Activated CD8-positive, alpha-beta memory T cell treated with anti-CD3 and anti-CD28 coated beads for 48 hours (primary cell): ENCODE results near the gene NUP107.
"Not testable (repeated sequence)": the region's sequence is repeated elsewhere in the genome, so short reads cannot be mapped to it uniquely, and the experiment has no call there.

Experiments used
- DNase-seq, 3 experiments: peaks; one replicate each; pipeline ENCODE4 v3.0.0-alpha.2; 2020; ENCODE audit warnings: low read depth in 2 of 3, low spot score in 2 of 3

NUP107 gene

DNA sequence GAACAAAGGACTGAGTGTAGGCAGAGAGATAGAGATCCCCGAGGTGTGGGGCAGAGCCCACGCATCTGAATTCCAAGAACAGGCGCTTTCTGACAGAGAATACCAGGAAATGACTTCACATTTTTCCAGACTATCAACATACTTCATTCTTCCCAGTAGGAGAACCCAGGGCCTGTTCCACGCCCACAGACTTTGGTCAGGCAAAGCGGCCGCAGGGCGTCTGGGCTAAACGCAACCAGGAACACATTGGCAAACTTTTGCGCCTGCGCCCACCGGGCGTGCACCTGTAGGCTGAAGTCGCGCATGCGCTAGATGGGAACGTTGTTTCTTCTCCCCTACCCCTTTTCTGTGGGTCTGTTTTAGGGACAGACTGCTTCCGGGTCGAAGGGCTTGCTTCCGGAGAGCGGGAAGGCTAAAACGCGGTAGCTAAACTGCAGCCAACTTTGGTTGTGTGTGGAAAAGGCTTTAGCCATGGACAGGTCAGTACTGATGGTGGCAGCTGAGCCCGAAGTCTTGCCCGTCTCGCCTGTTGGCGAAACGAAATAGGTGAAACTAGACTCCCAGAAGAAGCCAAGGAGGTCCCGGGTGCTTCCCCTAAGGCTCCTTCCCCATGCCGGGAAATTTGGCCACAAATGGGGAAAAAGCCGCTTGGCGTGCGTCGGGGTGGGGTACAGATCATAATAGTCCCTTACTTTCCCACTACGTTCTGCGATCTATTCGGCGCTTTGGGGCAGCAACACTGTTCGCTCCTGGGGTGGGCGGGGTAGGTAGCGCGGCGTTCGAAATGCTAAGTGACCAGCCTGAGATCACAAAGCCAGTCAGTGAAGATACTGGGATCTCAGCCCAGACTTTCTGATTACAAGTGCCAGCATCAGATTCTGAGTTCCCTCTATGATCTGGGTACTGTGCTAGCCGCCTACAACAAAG is at the start of gene NUP107:
Gene NUP107 (plus strand): TSS at position 384 of the 927 bp plus-strand sequence. CDS start 88 bp downstream, at position 472.
- DNase-seq = peak; percentile 91 to 94 (median 93)

DNA sequence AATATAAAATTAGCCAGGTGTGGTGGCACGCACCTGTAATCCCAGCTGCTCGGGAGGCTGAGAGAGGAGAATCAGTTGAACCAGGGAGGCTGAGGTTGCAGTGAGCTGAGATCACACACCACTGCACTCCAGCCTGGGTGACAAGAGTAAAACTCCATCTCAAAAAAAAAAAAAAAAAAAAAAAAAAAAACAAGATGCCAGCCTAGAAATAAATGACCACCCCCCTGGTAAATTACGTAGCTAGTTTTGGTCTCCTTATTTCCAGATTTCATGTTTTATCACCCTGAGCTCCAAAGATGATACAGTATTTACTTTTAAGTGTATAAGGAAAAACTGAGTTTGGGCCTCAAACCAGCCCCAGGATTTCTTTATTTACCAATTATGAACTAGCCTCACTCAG is 49.3 kb upstream of the NUP107 start:
- DNase-seq = not testable (repeated sequence)

DNA sequence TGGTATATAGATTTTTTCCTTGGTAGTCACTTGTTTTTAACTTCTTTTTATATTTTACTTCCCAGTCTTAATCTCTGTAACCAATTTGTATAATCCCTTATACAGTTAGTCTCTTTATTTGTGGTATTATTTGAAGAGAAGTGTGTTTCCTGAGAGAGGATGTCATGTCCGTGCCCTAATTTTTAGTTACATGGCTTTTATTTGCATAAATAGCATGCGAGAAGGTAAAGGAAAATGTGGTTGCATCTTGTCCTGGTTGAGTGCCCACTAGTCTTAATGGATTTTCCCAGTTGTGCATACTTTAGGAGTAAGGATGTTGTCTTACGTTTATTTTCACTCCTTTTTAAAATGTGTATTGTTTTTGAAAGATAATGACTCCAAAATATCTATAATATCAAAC is 48.6 kb upstream of the NUP107 start:
- DNase-seq = no peak

DNA sequence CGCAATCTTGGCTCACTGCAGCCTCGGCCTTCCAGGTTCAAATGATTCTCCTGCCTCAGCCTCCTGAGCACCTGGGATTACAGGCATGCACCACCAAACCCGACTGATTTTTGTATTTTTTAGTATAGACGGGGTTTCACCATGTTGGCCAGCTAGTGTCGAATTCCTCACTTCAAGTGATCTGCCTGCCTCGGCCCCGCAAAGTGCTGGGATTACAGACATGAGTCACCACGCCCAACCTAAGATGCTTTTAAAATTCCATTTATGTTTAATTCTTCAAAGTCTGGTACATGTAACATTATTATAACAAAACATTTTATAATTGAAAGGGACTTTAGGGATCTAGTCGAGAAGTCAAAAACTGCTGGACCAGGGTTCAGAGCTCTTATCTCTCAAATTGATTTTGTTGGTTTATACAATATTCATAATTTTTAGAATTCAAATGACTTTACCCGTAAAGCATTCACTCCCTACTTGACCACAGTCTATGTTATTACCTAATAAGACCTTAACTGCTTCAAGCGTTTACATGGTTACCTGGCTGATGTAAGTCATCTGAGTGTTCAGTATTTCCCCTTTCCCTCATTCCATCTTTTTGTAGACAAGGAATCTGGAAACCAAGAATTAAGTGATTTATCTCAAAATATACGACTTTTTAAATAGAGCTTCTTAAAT is 47.9 kb upstream of the NUP107 start:
- DNase-seq = no peak

DNA sequence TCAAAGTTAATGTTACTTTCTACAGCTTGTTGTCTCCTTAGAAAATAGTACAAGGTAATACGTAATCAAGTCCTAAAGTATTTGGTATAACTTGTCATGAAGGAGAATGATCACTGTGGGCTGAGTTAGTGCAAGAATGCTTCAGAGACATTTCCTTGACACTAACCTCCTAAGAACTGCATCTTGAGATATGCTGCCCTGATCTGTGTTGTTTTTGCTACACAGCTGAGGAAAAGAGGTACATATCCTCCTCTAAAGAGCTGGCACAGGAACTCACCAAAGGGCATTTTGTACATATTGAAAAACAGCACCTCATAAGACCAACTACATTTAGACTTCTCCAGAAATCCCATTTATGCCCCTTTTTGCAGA is 47.4 kb upstream of the NUP107 start:
- no peak for DNase-seq

DNA sequence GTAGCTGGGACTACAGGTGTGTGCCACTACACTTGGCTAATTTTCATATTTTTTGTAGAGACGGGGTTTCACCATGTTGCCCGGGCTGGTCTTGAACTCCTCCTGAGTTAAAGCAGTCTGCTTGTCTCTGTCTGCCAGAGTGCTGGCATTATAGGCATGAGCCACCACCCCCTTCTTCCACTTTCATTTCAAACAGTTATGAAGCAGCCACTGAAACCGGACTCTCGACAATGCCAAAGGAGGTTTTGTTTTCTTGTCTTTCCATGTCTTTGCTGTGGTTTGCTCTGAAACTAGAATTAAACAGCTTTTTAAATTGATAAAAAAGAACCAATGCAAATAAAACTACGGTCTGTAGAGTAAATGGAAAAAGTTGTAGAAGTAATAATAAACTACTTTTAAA is 45.6 kb upstream of the NUP107 start:
- DNase-seq = no peak

- DNase-seq = no peak
Measured at GRCh38 chr12:68646484-68646883, 40.3 kb upstream of the NUP107 start.

GRCh38 chr12:68647507-68647906 is 39.3 kb upstream of the NUP107 start:
- DNase-seq = no peak

- no peak for DNase-seq
Measured at GRCh38 chr12:68648179-68648578, 38.6 kb upstream of the NUP107 start.

- no peak for DNase-seq
Measured at GRCh38 chr12:68665016-68665569, 21.7 kb upstream of the NUP107 start.

GRCh38 chr12:68667291-68667690 is 19.5 kb upstream of the NUP107 start:
- DNase-seq = no peak

DNA sequence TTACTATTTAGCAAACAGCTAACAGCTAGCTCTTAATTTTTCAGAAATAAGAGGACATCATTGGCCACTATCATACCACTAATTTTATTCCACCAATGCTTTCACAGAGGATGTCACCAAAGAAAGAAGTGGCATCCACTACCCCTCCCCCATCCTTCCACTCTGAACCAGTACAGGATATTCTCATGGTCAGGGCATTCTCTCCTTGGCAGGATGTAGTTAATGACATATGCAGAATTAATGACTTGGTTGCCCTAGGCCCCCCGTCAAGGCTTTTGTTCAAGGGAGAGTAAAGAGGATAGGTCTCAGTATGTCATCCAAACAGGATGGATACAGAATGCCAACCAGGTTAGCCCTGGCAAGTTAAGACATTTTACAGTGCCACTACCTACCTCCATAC is 18.9 kb upstream of the NUP107 start:
- no peak for DNase-seq

DNA sequence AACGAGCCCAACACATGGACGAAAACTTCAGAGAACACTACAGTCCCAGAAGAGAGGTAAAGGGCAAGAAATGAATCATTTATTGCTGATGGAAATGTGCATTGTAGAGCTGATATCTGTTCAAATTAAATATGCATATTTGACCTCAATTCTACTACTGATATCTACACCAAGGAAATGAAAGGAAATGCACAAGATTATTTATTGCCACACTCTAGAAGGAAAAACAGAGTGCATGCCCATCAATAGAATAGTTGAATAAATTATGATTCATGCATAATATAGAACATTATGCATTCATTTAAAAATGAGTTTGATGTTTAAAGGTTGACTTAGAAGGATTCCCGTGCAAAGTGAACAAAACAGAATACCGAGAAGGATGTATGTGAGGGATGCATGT is 15.6 kb upstream of the NUP107 start:
- no peak for DNase-seq

GRCh38 chr12:68673788-68674187 is 13.0 kb upstream of the NUP107 start:
- no peak for DNase-seq

GRCh38 chr12:68674376-68674775 is 12.4 kb upstream of the NUP107 start:
- DNase-seq = no peak

- no peak for DNase-seq
Measured at GRCh38 chr12:68675101-68675842, 11.5 kb upstream of the NUP107 start.

DNA sequence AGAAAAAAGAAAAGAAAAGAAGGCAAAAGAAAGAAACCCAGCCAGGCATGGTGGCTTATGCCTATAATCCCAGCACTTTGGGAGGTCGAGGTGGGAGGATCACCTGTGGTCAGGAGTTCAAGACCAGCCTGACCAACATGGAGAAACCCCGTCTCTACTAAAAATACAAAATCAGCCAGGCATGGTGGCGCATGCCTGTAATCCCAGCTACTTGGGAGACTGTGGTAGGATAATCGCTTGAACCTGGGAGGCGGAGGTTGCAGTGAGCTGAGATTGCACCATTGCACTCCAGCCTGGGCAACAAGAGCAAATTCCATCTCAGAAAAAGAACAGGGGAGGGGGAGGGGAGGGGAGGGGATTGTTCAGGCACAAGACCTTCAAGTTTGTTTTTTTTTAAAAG is 9.9 kb upstream of the NUP107 start:
- not testable (repeated sequence) for DNase-seq

DNA sequence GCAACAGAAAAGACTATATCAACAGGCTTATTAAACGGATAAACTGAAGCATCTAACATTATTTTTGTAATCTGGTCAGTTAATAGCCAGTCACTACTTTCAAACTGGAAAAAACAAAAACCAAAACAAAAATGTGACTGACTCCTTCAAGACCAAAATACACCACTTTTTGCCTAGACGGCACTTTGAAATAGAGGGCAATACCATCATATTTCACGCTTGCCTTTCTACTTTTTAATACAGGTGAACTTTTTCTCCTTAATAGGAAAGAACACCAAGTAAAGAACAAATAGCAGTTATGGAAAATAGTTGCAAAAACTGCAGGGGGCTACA is 550 bp upstream of the NUP107 start:
- no peak for DNase-seq

GRCh38 chr12:68695454-68695853 is 8.7 kb downstream of the NUP107 start:
- no peak for DNase-seq

- DNase-seq = no peak
Measured at GRCh38 chr12:68699486-68699885, 12.7 kb downstream of the NUP107 start.

GRCh38 chr12:68727776-68728175 is 41.0 kb downstream of the NUP107 start:
- no peak for DNase-seq

GRCh38 chr12:68733661-68734071 is 46.9 kb downstream of the NUP107 start:
- no peak for DNase-seq
